Thoracic aorta (tissue), 2 donors: ENCODE data around the gene TACC2. TPM values are rescaled to one million over a fixed set of nuclear protein-coding genes. Genes with fewer than 3 reads are reported as not detected.

Experiments
- ATAC-seq: fragments of 150-250 bp; one replicate; pipeline ENCODE4 v1.8.0; 2017; ENCODE audit warnings: low read depth; ENCODE audit not compliant: insufficient number of reproducible peaks, low FRiP score
- DNase-seq: peaks from one replicate; pipeline ENCODE4 v3.0.0-alpha.2; 2020; ENCODE audit warnings: low spot score
- H3K27ac ChIP-seq, 2 donors: fragments of 200-600 bp; sonication (generic); 1 replicate in 1 of 2; 2 replicates in 1 of 2; pipeline ENCODE4 v1.5.1; 2016; ENCODE audit warnings: mild to moderate bottlenecking in 2 of 2, moderate library complexity in 2 of 2
- H3K27me3 ChIP-seq: fragments of 200-600 bp; sonication (generic); replicated peaks from 2 replicates; pipeline ENCODE4 v1.6.0; 2016; ENCODE audit warnings: mild to moderate bottlenecking; ENCODE audit not compliant: insufficient read depth
- H3K36me3 ChIP-seq: fragments of 200-600 bp; sonication (generic); one replicate; pipeline ENCODE4 v1.5.1; 2016
- H3K4me1 ChIP-seq, 2 donors: fragments of 200-600 bp; sonication (generic); 1 replicate in 1 of 2; 2 replicates in 1 of 2; pipeline versions ENCODE4 v1.5.1 to v1.6.0; 2016; ENCODE audit warnings: low read depth in 2 of 2, mild to moderate bottlenecking in 1 of 2; ENCODE audit not compliant: control insufficient read depth in 1 of 2
- H3K4me3 ChIP-seq: fragments of 200-600 bp; sonication (generic); 2 replicates; pipeline ENCODE4 v1.5.1; 2016; ENCODE audit warnings: mild to moderate bottlenecking
- H3K9me3 ChIP-seq: fragments of 200-600 bp; sonication (generic); 2 replicates; pipeline ENCODE4 v1.5.1; 2016
- total RNA-seq, 2 donors: library from RNA; depleted of rRNA; stranded (reverse); fragments of >200 nt; gene quantifications; one replicate each; pipeline versions ENCODE4 v1.1.0 to v1.2.3, GENCODE V29; 2016
- TF ChIP-seq, protein P1 (sequence below): fragments of 200-600 bp; sonication (generic); IDR thresholded peaks from one replicate; pipeline ENCODE4 v1.5.1; 2019; ENCODE audit warnings: antibody characterized with exemption

TACC2 gene
- total RNA-seq, 2 donors from 2014 or later = 52.1 to 71.0 TPM

DNA sequence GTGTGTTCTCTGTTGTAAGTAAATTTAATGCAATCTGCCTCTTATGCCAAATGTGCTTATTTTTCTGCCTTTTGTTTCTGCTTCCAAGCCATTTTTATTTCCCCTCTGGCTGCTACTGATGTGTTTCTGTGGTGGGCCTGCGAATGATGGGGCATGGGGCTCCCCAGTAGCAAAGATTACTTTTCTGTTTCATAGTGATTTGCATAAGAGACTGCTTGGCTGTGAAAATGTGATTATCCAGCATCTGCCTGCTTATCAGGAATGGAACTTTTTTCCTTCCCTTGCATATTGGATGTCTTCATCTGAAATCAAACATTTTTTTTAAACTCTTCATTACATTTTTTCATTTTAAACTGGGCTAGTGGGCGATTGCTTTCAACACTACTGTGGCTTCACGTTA, 224.4 kb downstream of the TACC2 start:
- ATAC-seq = no peak

DNA sequence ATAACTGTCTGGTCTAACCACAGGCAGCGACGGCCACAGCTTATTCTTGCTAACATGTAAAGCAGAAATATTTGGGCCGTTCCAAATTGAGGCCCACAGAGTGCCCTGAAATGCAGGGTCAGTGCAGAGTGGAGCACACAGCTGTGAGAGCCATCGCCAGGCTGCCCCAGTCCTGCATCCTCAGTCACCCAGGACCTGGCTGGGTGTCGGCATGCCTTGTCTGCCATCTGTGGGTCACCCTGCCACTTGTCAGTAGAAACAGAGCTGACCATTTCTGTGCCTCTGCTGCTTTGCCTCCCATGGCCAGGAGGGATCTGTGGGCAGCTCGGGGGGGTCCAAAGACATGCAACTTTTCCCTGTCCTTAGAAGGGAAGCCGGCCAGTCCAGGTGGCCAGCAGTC, 224.8 kb downstream of the TACC2 start:
- Histone ChIP-seq H3K27ac (no peak overlapping the region), H3K27me3 (no peaks in the 10 kb centered on the region), H3K4me1 (no peaks in the 10 kb centered on the region), H3K36me3 (peaks cover 39% of the 10 kb centered on the region), H3K9me3 (no peaks in the 10 kb centered on the region), H3K4me3 (no peak overlapping the region)
- no peak for DNase-seq
- TF ChIP-seq, protein P1, sequence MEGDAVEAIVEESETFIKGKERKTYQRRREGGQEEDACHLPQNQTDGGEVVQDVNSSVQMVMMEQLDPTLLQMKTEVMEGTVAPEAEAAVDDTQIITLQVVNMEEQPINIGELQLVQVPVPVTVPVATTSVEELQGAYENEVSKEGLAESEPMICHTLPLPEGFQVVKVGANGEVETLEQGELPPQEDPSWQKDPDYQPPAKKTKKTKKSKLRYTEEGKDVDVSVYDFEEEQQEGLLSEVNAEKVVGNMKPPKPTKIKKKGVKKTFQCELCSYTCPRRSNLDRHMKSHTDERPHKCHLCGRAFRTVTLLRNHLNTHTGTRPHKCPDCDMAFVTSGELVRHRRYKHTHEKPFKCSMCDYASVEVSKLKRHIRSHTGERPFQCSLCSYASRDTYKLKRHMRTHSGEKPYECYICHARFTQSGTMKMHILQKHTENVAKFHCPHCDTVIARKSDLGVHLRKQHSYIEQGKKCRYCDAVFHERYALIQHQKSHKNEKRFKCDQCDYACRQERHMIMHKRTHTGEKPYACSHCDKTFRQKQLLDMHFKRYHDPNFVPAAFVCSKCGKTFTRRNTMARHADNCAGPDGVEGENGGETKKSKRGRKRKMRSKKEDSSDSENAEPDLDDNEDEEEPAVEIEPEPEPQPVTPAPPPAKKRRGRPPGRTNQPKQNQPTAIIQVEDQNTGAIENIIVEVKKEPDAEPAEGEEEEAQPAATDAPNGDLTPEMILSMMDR = no peak
- ATAC-seq = no peak

More for the DNA sequence above, 224.4 kb downstream of the TACC2 start:
- H3K27ac ChIP-seq = no peak overlapping the region
- no peak overlapping the region for H3K4me3 ChIP-seq
- H3K9me3 ChIP-seq = no peaks in the 10 kb centered on the region
- H3K4me1 ChIP-seq = no peaks in the 10 kb centered on the region
- H3K36me3 ChIP-seq = peaks cover 36% of the 10 kb centered on the region
- DNase-seq = no peak
- H3K27me3 ChIP-seq = no peaks in the 10 kb centered on the region
- TF ChIP-seq, protein P1 = no peak

DNA sequence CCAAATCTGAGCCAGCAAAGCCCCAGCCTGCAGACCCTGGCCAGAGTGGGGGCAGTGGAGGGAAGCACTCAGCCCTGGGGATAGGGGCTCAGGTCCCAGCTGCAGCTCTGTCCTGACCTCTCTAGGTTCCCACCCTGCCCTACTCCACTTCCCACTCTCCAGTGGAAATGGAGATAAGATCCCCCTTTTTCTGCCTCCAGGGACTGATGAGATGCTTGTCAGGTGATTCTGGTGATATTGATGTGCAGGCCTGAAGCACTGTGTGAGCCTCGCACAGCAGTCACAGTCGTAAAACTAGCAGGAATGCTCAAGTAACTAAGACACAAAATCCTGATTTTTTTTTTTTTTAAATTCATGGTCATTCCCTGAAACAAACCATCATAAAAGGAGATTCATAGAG, 227.1 kb downstream of the TACC2 start:
- Histone ChIP-seq H3K27me3 (no peaks in the 10 kb centered on the region), H3K36me3 (peaks cover 40% of the 10 kb centered on the region), H3K4me1 (no peaks in the 10 kb centered on the region), H3K4me3 (no peak overlapping the region), H3K27ac (no peak overlapping the region), H3K9me3 (no peaks in the 10 kb centered on the region)
- DNase-seq (no peak), ATAC-seq (no peak)
- TF ChIP-seq, protein P1 = no peak

DNA sequence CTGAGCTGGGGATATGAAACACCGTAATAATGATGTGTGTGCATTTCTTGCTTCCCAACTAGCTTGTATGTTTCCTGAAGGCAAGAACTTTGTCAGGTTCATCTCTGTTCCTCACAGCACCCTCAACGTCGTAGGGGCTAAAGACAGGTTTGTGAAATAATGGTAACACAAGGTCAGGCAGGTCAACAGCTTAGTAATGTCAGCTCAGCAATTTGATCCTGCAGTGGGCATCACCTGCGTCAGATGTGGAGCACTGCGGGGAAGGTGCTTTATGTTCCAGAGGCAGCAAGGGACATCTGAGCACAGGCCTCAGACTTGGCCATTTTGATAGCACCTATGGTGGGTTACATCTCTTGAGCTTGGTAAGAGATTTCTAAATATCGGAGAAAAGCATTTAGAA, 230.4 kb downstream of the TACC2 start:
- DNase-seq = no peak
- ATAC-seq = no peak
- Histone ChIP-seq H3K27ac (no peak overlapping the region), H3K27me3 (no peaks in the 10 kb centered on the region), H3K9me3 (no peaks in the 10 kb centered on the region), H3K36me3 (peaks cover 43% of the 10 kb centered on the region), H3K4me1 (no peaks in the 10 kb centered on the region), H3K4me3 (no peak overlapping the region)
- TF ChIP-seq, protein P1 = no peak

DNA sequence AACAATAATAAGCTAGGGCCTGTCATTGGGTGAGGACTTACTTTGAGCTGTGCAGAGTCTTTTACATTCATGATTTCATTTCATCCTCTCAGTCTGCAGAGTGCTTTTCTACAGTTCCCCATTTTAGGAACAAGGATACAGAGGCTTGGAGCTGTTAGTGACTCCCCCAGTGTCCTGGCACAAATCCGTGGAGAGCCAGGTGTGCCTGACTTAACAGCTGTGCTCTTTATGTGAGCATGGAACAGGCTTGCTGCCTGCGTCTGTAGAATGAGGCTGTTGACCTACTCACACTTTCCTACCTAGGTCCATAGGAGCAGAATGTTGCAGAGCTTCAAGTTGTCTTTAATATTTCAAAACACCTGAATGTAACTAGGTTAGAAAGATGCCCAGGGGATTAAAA, 231.8 kb downstream of the TACC2 start:
- TF ChIP-seq, protein P1 = no peak
- H3K36me3 ChIP-seq = peaks cover 54% of the 10 kb centered on the region

More for the DNA sequence above, 231.8 kb downstream of the TACC2 start:
- DNase-seq (no peak), ATAC-seq (no peak)
- H3K27ac ChIP-seq = no peak overlapping the region
- no peaks in the 10 kb centered on the region for H3K27me3 ChIP-seq
- H3K4me3 ChIP-seq = no peak overlapping the region
- H3K4me1 ChIP-seq = no peaks in the 10 kb centered on the region
- H3K9me3 ChIP-seq = no peaks in the 10 kb centered on the region
